ENCODE data around the gene PLCB1.

The PLCB1 gene

GRCh38 chr20:8689337-8689736 is 557.3 kb downstream of the PLCB1 start:
- DNase-seq: no peak

- no peak for DNase-seq
Measured at GRCh38 chr20:8690074-8690473, 558.0 kb downstream of the PLCB1 start.

GRCh38 chr20:8693709-8694108 is 561.6 kb downstream of the PLCB1 start:
- no peak for DNase-seq

GRCh38 chr20:8700756-8701155 is 568.7 kb downstream of the PLCB1 start:
- no peak for DNase-seq

GRCh38 chr20:8706961-8707700 is 575.1 kb downstream of the PLCB1 start:
- no peak for DNase-seq

- DNase-seq: no peak
Measured at GRCh38 chr20:8709627-8710026, 577.6 kb downstream of the PLCB1 start.

GRCh38 chr20:8711501-8711900 is 579.4 kb downstream of the PLCB1 start:
- no peak for DNase-seq

- DNase-seq: no peak
Measured at GRCh38 chr20:8714206-8714605, 582.1 kb downstream of the PLCB1 start.

- no peak for DNase-seq
Measured at GRCh38 chr20:8718279-8718678, 586.2 kb downstream of the PLCB1 start.

- DNase-seq: no peak
Measured at GRCh38 chr20:8720089-8720488, 588.0 kb downstream of the PLCB1 start.

- DNase-seq: no peak
Measured at GRCh38 chr20:8721098-8721497, 589.0 kb downstream of the PLCB1 start.

- DNase-seq: no peak
Measured at GRCh38 chr20:8722277-8722928, 590.3 kb downstream of the PLCB1 start.

GRCh38 chr20:8723296-8723695 is 591.2 kb downstream of the PLCB1 start:
- no peak for DNase-seq

GRCh38 chr20:8724884-8725283 is 592.8 kb downstream of the PLCB1 start:
- DNase-seq: no peak

- DNase-seq: no peak
Measured at GRCh38 chr20:8726460-8726859, 594.4 kb downstream of the PLCB1 start.

- no peak for DNase-seq
Measured at GRCh38 chr20:8735014-8735413, 602.9 kb downstream of the PLCB1 start.

- DNase-seq: no peak
Measured at GRCh38 chr20:8735674-8736073, 603.6 kb downstream of the PLCB1 start.

GRCh38 chr20:8740265-8740664 is 608.2 kb downstream of the PLCB1 start:
- DNase-seq: no peak

GRCh38 chr20:8744228-8744844 is 612.3 kb downstream of the PLCB1 start:
- no peak for DNase-seq

- DNase-seq: no peak
Measured at GRCh38 chr20:8749101-8749500, 617.0 kb downstream of the PLCB1 start.

GRCh38 chr20:8749986-8750385 is 617.9 kb downstream of the PLCB1 start:
- DNase-seq: no peak

GRCh38 chr20:8755340-8756118 is 623.5 kb downstream of the PLCB1 start:
- DNase-seq: no peak

- no peak for DNase-seq
Measured at GRCh38 chr20:8756410-8756809, 624.3 kb downstream of the PLCB1 start.
